ENCODE measurements around the gene MATCAP1. TPM values are rescaled to one million over a fixed set of nuclear protein-coding genes. Genes with fewer than 3 reads are reported as not detected.

MATCAP1 gene
- total RNA-seq, 2 donors from 2014 or later: 50.2 to 63.8 TPM

- no peak overlapping the region for H3K27ac Mint-ChIP-seq
- Histone ChIP-seq H3K36me3 (ENCODE audit: control insufficient read depth, insufficient read depth, low read length) (peaks cover 4% of the 10 kb centered on the region), H3K9me3 (ENCODE audit: control insufficient read depth, low read length) (no peaks in the 10 kb centered on the region), H3K27me3 (ENCODE audit: control insufficient read depth, insufficient read depth, low read length, poor library complexity, severe bottlenecking) (no peaks in the 10 kb centered on the region), H3K27ac (ENCODE audit: low read depth, low read length) (no peak overlapping the region), H3K9ac (ENCODE audit: extremely low read depth, low read length, poor library complexity, severe bottlenecking) (no peak overlapping the region), H3K4me3 (ENCODE audit: low read length) (no peak overlapping the region), H3K4me1 (ENCODE audit: control insufficient read depth, insufficient read depth, low read length) (peaks cover 5% of the 10 kb centered on the region)
- DNase-seq: peak; percentile 65
- no peaks in the 10 kb centered on the region for H3K36me3 Mint-ChIP-seq (ENCODE audit: low read depth)
- H3K27me3 Mint-ChIP-seq (ENCODE audit: insufficient read depth): peaks cover 32% of the 10 kb centered on the region
- H3K4me1 Mint-ChIP-seq: peaks cover 8% of the 10 kb centered on the region
- no peak for TF ChIP-seq CTCF (conservative IDR thresholded peaks at IDR 0.05)
- no peaks in the 10 kb centered on the region for H3K9me3 Mint-ChIP-seq
- WGBS, 2 experiments (ENCODE audit: insufficient coverage in 1 of 2, insufficient read length in 1 of 2): 90 to 96% methylated on average over 16 to 25 of the region's 25 CpGs
- H3K4me3 Mint-ChIP-seq: no peak overlapping the region
Measured at GRCh38 chr16:67210069-67210937, 26.5 kb upstream of the MATCAP1 start.

- Mint-ChIP-seq H3K27me3 (ENCODE audit: insufficient read depth) (peaks cover 28% of the 10 kb centered on the region), H3K27ac (no peak overlapping the region), H3K4me3 (no peak overlapping the region), H3K4me1 (peaks cover 8% of the 10 kb centered on the region), H3K36me3 (ENCODE audit: low read depth) (no peaks in the 10 kb centered on the region), H3K9me3 (no peaks in the 10 kb centered on the region)
- no peak for TF ChIP-seq CTCF (conservative IDR thresholded peaks at IDR 0.05)
- no peak overlapping the region for H3K9ac ChIP-seq (ENCODE audit: extremely low read depth, low read length, poor library complexity, severe bottlenecking)
- H3K36me3 ChIP-seq (ENCODE audit: control insufficient read depth, insufficient read depth, low read length): peaks cover 4% of the 10 kb centered on the region
- H3K27ac ChIP-seq (ENCODE audit: low read depth, low read length): no peak overlapping the region
- no peak overlapping the region for H3K4me3 ChIP-seq (ENCODE audit: low read length)
- H3K27me3 ChIP-seq (ENCODE audit: control insufficient read depth, insufficient read depth, low read length, poor library complexity, severe bottlenecking): no peaks in the 10 kb centered on the region
- no peaks in the 10 kb centered on the region for H3K9me3 ChIP-seq (ENCODE audit: control insufficient read depth, low read length)
- H3K4me1 ChIP-seq (ENCODE audit: control insufficient read depth, insufficient read depth, low read length): peaks cover 5% of the 10 kb centered on the region
- DNase-seq: no peak
- WGBS, 2 experiments (ENCODE audit: insufficient coverage in 1 of 2, insufficient read length in 1 of 2): 87 to 89% methylated on average over 4 to 8 of the region's 8 CpGs
Measured at GRCh38 chr16:67209565-67209964, 25.8 kb upstream of the MATCAP1 start.

DNA sequence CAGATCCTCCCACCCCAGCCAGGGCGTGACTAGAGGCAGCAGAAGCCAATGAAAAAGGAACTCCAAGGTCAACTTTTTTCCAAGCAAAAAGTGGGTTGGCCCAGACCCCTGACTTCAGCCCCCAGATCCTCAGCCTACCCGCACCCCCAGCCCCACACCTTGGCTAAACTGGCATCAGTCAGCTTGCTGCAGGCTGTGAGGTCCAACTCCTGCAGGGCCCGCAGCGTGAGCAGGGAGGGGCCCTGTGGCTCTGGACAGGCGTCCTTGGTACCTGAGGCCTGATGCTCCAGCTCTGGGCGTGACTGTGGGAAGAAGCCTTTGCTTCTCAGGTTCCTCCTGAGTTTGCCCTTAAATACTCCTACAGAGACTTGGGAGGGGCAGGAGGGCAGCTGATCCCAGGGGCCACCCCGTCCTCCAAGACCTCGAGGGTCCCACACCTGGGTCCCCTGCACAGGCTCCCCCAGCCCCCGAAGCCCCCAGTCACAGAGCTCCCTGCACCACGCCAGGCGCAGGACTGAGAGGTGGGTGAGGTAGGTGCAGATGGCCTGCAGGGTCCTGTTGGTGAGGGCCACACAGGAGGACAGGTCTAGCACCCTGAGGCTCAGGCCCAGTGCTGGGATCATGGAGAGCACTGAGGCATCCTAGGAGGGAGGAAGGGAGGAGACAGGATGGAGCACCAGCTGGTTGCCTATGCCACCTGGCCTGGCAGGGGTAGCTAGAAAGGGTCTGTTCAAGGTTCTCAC is 24.6 kb upstream of the MATCAP1 start:
- peaks cover 5% of the 10 kb centered on the region for H3K4me1 ChIP-seq (ENCODE audit: control insufficient read depth, insufficient read depth, low read length)
- H3K4me3 ChIP-seq (ENCODE audit: low read length): no peak overlapping the region
- Mint-ChIP-seq H3K9me3 (no peaks in the 10 kb centered on the region), H3K27me3 (ENCODE audit: insufficient read depth) (peaks cover 20% of the 10 kb centered on the region), H3K27ac (no peak overlapping the region), H3K4me1 (peaks cover 8% of the 10 kb centered on the region), H3K4me3 (no peak overlapping the region), H3K36me3 (ENCODE audit: low read depth) (peaks cover 4% of the 10 kb centered on the region)
- peaks cover 11% of the 10 kb centered on the region for H3K36me3 ChIP-seq (ENCODE audit: control insufficient read depth, insufficient read depth, low read length)
- TF ChIP-seq CTCF (conservative IDR thresholded peaks at IDR 0.05): no peak
- WGBS, 2 experiments (ENCODE audit: insufficient coverage in 1 of 2, insufficient read length in 1 of 2): 93 to 94% methylated on average over 6 to 11 of the region's 11 CpGs
- no peak for DNase-seq
- H3K9me3 ChIP-seq (ENCODE audit: control insufficient read depth, low read length): no peaks in the 10 kb centered on the region
- H3K27me3 ChIP-seq (ENCODE audit: control insufficient read depth, insufficient read depth, low read length, poor library complexity, severe bottlenecking): no peaks in the 10 kb centered on the region
- no peak overlapping the region for H3K9ac ChIP-seq (ENCODE audit: extremely low read depth, low read length, poor library complexity, severe bottlenecking)
- no peak overlapping the region for H3K27ac ChIP-seq (ENCODE audit: low read depth, low read length)

Data from endodermal cell (in vitro differentiated cells).